HG03439 (cell line): ENCODE measurements around the gene OR6B1.

Experiments
- ATAC-seq: cut with Tn5 transposase; IDR thresholded peaks from one replicate; pipeline ENCODE4 v1.9.1; 2021; ENCODE audit warnings: mild to moderate bottlenecking, moderate library complexity; ENCODE audit not compliant: unreplicated experiment

Gene OR6B1

DNA sequence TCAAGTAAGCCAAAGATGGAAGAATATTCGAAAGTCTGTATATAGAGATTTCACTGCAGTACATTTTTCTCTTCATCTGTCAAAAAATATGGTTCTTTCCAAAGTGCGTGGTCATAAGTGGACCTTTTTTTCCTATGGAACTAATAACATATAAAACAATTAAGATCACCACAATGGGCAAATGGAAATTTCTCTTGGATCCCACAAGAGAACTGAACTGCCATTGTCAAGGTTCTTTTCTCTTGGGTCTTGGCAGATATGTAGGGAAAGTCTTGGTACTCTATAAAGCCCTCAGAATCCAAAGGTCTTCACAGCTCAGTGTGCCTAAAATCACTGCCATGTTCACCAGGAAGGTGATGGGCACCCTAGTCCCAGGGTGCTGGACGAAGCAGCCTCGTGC lies at the start of gene OR6B1:
Gene OR6B1, plus strand, starts transcription at position 301 of the 400 bp plus-strand sequence. CDS start 3,677 bp downstream, outside the sequence.
- no peak for ATAC-seq

DNA sequence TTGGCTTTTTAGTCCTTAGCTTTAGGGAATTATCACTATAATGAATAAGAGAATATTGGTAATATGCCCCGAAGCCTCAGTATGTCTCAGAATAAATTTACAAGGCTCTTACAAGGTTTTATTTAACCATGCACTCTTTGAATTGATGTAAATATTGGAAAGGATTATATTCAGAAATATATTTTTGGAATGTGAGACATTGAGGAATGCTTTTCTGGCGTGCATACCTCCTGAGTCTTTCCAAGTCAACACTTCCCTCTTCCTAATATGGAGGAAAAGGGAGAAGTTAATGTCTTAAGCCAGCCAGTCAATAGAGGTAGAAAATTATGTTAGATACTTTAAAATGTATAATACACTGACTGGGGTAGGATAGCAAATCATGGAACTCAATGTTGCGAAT lies 46.7 kb upstream of the OR6B1 start:
- ATAC-seq = no peak

DNA sequence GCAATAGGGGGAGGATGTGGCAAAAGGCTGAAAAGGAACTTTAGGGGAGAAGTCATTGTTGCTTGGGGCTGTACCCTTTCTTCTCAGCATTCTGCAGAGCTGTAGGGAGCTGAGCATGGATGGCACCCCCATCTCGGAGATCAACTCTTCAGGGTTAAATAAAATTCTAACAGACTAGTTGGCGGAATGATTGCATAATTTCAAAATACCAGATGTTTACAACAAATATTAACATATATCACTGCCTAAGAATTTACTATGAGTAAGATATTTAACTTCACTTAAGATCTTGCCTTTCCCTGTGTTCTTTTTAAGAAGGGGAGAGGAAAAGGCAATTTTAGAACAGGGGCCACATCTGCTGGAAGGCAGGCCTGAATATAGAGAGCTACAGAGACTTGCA lies 46.0 kb upstream of the OR6B1 start:
- no peak for ATAC-seq

DNA sequence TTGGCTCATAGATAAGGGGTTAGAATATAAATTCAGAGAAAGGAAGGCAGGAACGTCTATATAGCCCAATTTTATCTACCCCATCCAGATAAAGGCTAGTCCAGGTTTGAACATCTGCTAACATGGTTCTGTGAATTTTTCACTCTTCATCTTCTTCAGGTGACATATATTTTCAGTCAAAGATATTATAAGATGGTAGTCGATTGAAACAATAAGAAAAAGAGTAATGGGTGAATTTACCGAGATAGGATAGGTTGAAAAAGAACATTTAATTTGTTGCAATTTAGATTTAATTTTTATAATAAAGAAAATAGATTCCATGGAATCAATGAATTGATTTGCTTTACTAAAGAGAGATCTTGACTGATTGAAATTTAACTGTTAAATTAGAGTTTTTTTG lies 45.6 kb upstream of the OR6B1 start, which contains the start of gene OR2F1:
Gene OR2F1, plus strand, starts transcription at position 301 of the 400 bp plus-strand sequence. CDS start 5,127 bp downstream, outside the sequence.
- ATAC-seq = no peak

DNA sequence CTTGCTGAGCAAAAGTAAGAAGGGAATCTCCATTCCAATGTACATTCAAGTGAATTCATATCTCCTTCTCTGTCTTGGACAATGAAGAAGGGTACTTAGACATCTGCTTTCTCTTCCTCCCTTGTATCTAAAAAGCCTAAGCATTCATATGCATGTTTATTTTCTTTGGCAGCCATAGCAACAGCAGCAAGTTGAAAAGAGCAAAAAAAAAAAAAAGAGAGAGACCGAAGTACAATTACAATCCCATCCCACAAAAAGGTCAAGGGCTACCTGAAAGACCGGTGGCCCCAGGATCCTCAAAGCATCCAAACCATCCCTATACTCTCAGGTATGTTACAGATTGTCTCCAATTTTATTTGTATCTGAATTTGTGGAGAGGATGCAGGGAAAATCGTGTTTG lies 41.3 kb upstream of the OR6B1 start:
- ATAC-seq = no peak

DNA sequence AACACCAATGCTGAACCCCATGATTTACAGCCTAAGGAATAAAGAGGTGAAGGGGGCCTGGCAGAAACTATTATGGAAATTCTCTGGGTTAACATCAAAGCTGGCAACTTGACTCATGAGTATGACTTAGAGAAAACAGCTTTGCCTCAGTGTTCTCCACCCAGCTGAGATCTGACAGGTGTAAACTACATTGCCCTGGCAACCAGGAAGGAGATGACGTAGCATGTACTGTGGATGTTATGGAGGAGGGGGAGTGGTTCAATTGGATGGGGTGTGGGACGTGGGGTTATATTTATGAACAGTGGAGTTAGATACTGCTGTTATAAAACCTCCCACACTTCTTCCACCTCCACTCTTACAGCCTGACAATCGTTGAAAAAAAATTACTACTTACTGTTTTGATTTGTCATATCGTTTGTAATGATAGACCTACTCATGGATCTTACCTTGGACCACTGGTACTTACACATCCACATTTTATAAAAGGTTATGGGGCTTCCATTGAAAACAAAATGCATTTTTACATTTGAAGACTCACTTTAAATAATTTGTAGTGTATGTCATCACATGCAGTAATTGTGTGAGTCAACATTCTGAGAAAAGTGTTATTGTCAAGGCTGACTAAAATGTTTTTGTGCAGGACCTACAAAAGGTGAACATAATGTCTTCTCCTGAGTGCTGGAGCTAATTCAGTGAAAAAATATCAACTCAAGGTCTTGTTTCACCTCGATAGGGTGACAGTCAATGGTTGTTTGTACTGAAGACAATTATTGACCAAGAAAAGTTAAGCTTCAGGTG lies 39.1 kb upstream of the OR6B1 start:
- ATAC-seq = no peak

DNA sequence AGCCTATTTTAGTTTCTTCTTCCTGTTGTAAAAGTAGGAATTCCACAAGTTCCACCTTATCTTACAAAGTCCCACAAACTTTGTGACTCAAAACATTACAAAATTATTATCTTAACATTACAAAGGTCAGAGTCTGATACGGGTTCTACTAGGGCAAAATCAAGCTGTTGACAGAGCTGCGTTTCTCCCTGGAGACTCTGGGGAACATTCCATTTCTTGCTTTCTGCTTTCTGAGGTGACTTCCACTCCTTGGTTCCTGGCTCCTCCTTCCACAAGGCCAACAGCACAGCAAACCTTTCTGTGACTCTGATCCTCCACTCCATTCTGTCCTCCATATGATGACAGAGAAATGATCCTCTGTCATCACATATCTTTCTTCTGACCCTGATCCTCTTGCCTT lies 34.8 kb upstream of the OR6B1 start:
- ATAC-seq = no peak

DNA sequence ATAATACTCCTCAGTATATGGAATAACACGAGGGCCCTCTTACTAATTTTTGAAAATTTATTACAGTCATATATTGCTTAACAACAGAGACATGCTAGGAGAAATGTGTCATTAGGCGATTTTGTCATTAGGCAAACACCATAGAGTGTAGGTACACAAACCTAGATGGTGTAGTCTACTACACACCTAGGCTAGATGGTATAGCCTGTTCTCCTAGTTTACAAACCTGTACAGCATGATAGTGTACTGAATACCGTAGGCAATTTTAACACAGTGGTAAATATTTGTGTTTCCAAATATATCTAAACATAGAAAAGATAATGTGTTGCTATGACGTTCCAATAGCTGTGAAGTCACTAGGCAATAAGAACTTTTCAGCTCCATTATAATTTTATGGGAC lies 32.7 kb upstream of the OR6B1 start:
- ATAC-seq = no peak

DNA sequence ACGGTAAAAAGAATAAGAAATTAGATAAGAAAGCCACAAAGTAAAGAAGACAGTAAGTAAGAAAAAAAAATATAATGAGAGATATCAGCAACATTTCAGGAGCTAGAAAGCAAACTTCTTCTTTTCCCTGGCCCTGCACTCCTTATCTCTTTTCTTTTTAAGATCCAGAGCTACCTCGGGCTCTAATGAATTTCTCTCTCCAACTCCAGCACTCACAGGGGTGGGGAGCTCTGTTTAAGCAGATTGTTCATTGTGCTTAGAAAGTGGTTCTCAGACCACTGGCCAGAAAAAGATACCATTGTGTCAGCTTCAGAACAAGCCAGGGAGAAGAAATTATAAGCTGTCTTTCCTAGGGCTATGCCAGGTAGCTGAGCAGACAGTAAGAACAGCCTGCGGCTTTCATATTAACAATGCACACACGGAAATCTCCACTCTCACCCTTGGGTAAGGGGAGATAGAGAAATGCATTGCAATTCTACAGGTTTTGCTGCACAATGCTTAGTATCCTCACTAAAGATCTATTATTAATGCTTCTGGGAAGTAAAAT lies 26.2 kb upstream of the OR6B1 start:
- ATAC-seq = no peak

DNA sequence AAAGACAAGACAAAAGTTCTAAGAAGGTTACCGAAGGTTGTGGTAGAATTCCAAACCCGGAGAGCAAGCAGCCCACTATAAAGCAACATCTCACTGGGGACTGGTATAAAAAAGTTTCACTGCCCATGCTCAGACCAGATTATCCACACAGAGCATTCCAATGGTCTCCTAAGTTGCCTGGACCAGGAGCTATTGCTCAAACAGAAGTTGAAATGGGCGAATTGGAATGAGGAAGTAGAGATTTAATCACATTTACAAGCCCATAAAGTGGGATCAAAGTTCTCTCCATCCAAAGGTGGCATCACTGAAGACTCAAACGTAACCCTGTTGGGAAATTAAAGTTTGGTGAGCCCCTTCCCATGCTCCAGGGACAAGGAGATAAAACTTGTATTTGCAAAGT lies 25.7 kb upstream of the OR6B1 start:
- no peak for ATAC-seq

DNA sequence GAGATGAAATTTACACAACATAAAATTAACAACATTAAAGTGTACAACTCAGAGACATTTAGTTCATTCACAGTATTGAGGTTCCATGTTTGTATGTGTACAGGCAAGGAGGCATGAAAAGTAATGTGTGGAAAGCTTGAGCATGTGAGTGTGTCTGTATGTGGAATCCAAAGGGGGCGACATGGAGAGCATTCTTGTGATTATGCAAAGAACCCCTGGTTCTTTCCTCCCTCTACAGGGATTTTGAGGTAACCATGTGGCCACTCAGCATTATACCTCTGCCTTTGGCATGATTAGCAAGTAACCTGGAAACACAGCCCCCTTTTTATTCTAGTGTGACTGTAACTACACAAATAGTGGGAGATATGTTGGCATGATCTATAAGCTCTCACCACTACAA lies 24.5 kb upstream of the OR6B1 start:
- no peak for ATAC-seq

DNA sequence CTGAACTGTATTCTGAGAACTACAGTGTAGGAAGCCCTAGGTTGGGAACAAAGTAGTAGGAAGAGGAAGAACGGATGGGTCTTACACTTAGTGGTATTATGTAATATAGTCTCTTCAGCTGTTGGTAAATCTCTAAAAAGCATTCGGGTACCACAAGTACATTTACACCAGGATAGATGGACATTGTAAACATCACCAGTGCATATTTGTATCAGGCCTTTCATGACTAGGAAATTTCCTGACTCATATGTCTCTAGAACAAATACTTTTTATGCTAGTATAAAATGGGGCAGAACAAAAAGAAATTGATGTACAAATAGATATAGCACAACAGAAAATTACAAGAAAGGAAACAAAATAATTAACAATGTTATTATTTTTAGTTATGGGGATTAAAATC lies 21.5 kb upstream of the OR6B1 start:
- ATAC-seq = no peak

DNA sequence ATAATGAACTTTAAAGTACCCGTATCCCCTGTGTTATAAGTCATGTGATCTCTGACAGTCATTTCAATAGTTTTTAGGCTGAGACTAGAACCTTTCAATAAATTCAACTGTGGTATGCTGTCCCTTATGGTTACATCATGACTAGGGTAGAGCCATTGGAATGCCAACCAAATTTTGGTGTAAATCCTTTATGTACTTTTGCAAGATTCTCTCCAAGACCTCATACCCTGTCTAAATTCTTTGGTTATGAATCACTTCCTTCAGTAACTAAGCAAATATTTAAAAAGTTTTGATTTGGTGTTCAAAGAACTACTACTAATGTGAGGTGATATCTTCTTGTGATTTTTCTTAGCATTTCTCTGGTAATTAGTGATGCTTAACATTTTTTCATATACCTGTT lies 20.8 kb upstream of the OR6B1 start:
- no peak for ATAC-seq

DNA sequence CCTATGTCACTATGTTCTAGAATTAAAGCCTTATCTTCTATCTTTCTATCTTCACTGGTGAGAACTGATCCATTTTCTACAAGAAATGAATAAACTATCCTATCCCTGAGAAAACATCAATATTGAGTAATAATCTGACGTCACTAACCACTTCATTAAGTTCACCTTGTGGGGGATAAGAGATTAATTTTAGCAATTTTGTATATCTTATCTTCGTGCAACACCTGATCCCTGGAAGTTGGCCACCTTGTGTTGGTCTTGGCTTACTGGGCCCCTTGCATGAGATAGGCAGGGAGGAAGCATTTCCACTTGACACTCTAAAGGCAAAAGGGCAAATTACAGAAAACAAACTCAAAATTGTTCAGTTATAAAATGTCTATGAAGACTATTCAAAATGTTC lies 20.1 kb upstream of the OR6B1 start:
- ATAC-seq = no peak

DNA sequence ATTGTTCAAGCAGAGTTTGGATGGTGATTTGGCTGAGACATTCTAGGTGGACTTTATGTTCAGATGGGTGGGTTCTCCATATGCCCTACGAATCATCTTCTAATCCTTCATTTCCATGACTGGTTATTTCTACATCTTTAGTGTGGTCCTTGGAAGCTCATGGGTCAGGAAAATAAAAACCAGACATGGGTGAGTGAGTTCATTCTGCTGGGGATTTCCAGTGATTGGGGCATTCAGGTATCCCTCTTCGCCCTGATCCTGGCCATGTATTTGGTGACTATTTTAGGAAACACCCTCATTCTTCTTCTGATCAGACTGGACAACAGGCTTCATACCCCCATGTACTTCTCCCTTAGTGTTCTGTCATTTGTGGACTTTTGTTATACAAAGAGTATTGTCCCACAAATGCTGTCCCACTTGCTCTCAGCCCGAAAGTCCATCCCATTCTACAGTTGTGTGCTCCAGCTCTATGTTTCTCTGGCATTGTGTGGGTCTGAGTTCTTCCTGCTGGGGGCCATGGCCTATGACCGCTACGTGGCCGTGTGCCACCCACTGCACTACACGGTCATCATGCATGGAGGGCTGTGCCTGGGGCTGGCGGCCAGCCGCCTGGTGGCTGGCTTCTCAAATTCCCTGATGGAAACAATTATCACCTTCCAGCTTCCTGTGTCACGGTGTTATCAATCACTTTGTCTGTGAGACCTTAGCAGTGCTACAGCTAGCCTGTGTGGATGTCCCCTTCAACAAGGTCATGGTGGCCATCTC lies 19.2 kb upstream of the OR6B1 start:
- ATAC-seq = no peak

DNA sequence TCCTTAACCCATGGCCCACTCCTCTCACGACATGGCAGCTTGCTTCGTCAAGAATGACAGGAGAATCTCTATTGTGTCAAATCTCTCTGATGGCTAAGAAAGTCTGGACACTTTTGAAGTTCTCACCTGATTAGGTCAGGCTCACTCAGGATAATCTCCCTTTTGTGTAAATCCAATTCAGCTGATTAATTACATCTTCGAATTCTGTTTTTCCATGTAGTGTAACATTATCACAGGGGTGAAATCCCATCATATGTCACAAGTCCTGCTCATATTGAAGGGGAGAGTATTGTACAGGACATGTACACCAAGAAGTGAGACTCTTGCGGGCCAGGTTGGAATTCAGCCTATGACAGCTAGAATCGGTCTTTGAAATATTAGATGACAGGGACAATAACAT lies 16.2 kb upstream of the OR6B1 start:
- no peak for ATAC-seq

DNA sequence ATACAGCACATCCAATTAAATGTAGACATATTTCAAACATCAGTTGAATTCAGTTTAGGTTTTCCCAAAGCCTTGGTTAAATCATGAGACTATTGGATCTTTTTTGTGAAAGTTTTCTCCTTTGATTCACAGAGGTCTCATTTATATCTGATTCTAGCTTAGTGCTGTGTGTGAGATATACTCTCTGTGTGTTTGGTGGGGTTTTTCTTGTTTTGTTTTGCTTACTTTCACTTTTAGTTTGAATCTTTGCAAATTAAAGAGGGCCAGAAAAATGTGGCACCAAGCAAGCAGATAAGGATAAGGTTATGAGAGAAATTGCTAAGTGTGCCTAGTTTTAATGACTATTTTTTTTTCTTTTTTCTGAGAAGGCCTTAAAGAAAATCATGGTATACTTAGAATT lies 12.6 kb upstream of the OR6B1 start:
- no peak for ATAC-seq

DNA sequence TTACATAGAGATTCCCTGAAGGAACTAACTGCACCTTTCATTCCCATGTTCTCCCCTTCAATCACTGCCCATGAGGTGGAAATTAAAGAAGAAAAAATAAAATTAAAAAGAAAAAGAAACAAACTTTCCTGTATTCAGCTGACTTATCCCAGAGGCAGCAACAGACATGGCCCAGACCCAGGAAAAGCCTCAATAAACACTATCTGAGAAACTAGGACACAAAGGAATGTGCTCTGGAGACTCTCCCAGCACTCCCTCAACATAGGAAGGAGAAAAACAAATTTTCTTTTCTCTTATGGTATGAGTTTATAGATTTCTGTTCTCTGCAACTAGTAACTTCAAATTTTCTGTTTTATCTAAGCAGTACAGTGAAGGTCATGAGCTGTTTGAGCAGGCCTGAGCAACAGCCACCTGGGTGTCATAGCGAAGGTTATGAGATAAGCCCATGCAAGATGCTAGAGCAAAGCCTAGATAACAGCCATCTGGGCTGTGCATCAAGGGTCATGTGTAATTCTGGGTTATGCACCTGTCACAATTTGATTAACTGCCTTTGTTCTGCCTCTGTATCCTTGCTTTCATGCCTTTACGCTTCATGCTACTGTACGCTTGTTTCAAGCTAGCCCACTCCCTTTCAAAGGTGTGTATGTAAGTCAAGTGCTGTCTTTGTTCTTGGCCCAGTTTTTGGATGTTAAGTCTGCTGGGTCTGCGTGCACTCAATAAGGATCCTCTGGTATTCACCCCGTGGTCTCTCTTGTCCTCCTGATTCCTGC lies 11.0 kb upstream of the OR6B1 start:
- no peak for ATAC-seq

DNA sequence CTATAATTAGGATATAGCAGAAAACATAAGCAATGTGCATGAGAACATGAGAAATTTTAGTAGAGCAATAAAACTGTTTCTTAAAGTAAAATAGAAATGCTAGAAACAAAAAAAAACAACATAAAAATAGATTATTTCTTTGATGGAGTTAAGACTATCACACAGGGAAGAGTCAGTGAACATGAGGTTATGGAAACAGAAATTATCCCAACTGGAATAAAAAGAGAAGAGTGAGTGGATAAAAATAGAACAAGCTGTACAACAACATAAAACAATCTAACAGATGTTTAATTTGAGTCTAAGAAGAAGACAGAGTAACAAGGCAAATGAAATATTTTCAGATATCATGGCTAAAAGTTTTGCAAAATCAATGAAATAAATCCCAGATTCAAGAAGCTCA lies 7.5 kb upstream of the OR6B1 start:
- ATAC-seq = no peak

DNA sequence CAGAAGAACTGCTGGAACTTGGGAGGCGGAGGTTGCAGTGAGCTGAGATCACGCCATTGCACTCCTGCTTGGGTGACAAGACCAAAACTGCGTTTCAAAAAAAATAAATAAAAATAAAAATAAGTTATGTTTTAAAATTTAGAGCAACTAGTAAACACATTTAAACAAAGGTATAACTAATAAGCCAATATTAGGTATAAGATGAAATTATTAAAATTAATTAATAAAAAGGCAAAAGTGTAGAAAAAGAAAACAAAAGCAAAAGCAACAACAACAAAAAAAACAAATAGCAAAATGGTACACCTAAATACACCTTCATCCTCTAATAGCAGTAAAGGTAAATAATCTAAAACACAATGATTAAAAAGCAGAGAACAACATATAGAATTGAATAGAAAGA lies 6.2 kb upstream of the OR6B1 start:
- no peak for ATAC-seq

DNA sequence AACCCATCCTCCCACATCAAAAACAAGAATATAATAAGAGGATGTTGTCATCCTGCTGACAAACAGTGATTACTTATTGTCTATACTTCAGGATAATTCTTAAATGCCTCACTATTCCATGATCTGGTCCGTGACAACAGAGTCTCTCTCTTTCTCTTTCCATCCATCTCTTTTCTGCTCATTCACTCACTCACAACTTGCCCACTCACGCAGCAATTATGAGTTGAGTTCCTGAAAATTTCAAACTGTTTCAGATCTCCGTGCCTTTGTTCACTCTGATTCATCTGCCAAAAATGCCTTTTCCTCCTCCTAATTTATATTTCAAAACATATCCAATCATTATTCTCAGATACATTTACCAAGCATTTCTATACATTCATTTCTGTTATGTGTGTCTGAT lies 1.4 kb downstream of the OR6B1 start:
- ATAC-seq = no peak
